Measurements from ENCODE around the gene AUTS2. TPM values are rescaled to one million over a fixed set of nuclear protein-coding genes. Genes with fewer than 3 reads are reported as not detected.

Gene AUTS2
- total and polyA plus RNA-seq, 2 of the 8 experiments (the other 6 are each of a cell fraction or from before 2014, with no cell fraction given): 25.9 to 101 TPM

DNA sequence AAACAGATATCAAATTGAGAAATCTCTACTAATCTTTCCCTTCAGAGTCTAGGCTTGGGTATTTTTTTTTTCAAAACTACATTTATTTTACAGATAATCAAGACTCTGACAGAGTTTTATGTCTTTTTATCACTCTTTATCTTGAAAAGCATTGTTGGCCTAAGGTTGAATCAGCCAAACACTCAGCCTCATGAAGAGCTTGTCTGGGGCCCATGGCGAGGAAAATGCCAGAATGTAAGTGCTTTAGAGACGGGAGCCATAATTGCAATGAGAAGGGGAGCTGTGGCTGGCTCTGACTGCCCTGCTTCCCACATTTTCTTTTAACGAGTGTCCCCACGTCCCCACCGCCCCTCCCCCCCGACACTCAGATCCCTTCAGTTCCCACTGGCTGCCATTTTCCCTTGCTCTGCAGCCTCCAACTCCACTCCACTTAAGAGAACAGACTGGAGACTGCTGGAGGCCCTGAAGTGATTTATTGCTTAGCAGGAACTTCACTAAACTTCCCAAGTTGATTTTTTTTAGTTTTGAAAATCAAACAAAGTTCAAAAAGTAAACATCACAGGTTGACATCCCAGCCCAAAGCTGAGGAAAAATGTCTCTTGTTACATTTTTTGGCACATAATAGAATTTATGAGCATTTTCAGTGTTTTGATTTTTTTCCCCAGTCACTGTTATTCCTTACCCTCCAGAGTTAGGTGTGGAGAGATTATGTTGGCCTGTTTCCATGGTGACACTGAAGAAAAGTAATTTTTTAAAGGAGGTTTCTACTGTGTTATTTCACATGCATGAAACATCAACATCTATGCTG, 896.2 kb downstream of the AUTS2 start:
- H3K4me1 ChIP-seq (replicated peaks in 1 of 4; ENCODE audit: control insufficient read depth in 3 of 4, insufficient read depth in 4 of 4, low read length in 3 of 4): no peaks in the 10 kb centered on the region; a peak in 1 of 7 replicates
- no peak overlapping the region for H2BK5ac ChIP-seq (ENCODE audit: low read depth, low read length)
- H3K23ac ChIP-seq (ENCODE audit: insufficient read length): no peak overlapping the region
- POLR2A ChIA-PET (ENCODE audit: partially characterized antibody): interaction anchor here (0.6 to 0.8 kb wide), 2 partner anchors 167 to 171 kb away, joined by 3 to 5 read pairs; no protein-coding TSS in a partner anchor
- TF ChIP-seq RXRA (IDR thresholded peaks at IDR 0.05; ENCODE audit: insufficient read depth, low read depth, low read length) (no peak), POLR2A (IDR thresholded peaks at IDR 0.05; ENCODE audit: control extremely low read depth in 1 of 2, low read depth in 2 of 2, low read length in 2 of 2) (no peak), SUZ12 (IDR thresholded peaks at IDR 0.05; ENCODE audit: low read length) (no peak)
- H3K4me2 ChIP-seq (ENCODE audit: insufficient read depth in 1 of 2, low read depth in 2 of 2, low read length in 2 of 2): no peak overlapping the region
- H3K9ac ChIP-seq (replicated peaks in 1 of 4; ENCODE audit: extremely low read depth in 1 of 4, low read depth in 3 of 4, low read length in 3 of 4): no peak overlapping the region
- no peak overlapping the region for H3K18ac ChIP-seq (ENCODE audit: extremely low read depth, low read length)
- DNase-seq (ENCODE audit: low read depth in 1 of 2, low spot score in 2 of 2) (no peak), FAIRE-seq (no peak)
- H2AK5ac ChIP-seq (ENCODE audit: low read depth, low read length): no peak overlapping the region
- H2BK20ac ChIP-seq (ENCODE audit: low read length): no peak overlapping the region
- no peaks in the 10 kb centered on the region for H4K20me1 ChIP-seq (replicated peaks in 1 of 2; ENCODE audit: control insufficient read depth in 1 of 2, insufficient read depth in 2 of 2, low read length in 2 of 2)
- H3K36me3 ChIP-seq (ENCODE audit: control insufficient read depth in 2 of 4, insufficient read depth in 4 of 4, low read length in 3 of 4): no peaks in the 10 kb centered on the region
- H3K56ac ChIP-seq (replicated peaks; ENCODE audit: insufficient read length, low read depth, low read length): no peak overlapping the region
- H2AFZ ChIP-seq (ENCODE audit: low read length): no peak overlapping the region
- CTCF ChIA-PET (ENCODE audit: partially characterized antibody): interaction anchor here (1.4 to 2.3 kb wide), 3 partner anchors 12 to 204 kb away, joined by 3 to 8 read pairs (median 5); no protein-coding TSS in a partner anchor
- no peaks in the 10 kb centered on the region for H3K9me3 ChIP-seq (ENCODE audit: insufficient read depth in 2 of 2, low read depth in 1 of 2, low read length in 1 of 2)
- WGBS, 2 experiments (ENCODE audit: extremely low coverage in 1 of 2, insufficient coverage in 1 of 2, insufficient read length in 1 of 2, insufficient replicate concordance in 2 of 2, low coverage in 1 of 2, low lambda C conversion rate in 2 of 2, missing lambda C conversion rate in 1 of 2): 86% methylated on average over 6 of the region's 6 CpGs; no CpG with 5 or more reads in 1 of the 2 experiments
- no peak overlapping the region for H3K14ac ChIP-seq (ENCODE audit: insufficient read length)
- H2BK15ac ChIP-seq (ENCODE audit: low read length): no peak overlapping the region
- no peak overlapping the region for H2BK12ac ChIP-seq (ENCODE audit: low read depth, low read length)
- H3K23me2 ChIP-seq (ENCODE audit: low read depth, low read length): peaks cover 13% of the 10 kb centered on the region; the same call in 1 of the 2 replicates
- no peak overlapping the region for H3K4ac ChIP-seq (replicated peaks; ENCODE audit: insufficient read length, low read depth, low read length)
- no peaks in the 10 kb centered on the region for H3K27me3 ChIP-seq (replicated peaks in 1 of 4; ENCODE audit: control insufficient read depth in 3 of 4, extremely low read depth in 1 of 4, insufficient read depth in 3 of 4, low read length in 3 of 4)
- H3K79me2 ChIP-seq (ENCODE audit: control insufficient read depth in 1 of 2, insufficient read depth in 2 of 2, low read length in 2 of 2): no peaks in the 10 kb centered on the region
- no peak overlapping the region for H4K91ac ChIP-seq (replicated peaks; ENCODE audit: insufficient read length, low read length)
- no peak overlapping the region for H3K4me3 ChIP-seq (ENCODE audit: extremely low read depth in 1 of 4, insufficient read depth in 2 of 4, low read depth in 3 of 4, low read length in 4 of 4)
- H2BK120ac ChIP-seq (replicated peaks; ENCODE audit: low read depth, low read length): no peak overlapping the region
- no peak overlapping the region for H4K5ac ChIP-seq (ENCODE audit: insufficient read length, low read depth, low read length)
- H3K27ac ChIP-seq (ENCODE audit: low read depth, low read length): no peak overlapping the region
- H4K8ac ChIP-seq (ENCODE audit: extremely low read depth, insufficient read depth, low read length): no peak overlapping the region
- H3K79me1 ChIP-seq (ENCODE audit: low read depth, low read length): no peaks in the 10 kb centered on the region
